GM21381 (cell line): ENCODE measurements around the gene TBX4.

ENCODE experiments used
- ATAC-seq: cut with Tn5 transposase; IDR thresholded peaks from one replicate; pipeline ENCODE4 v1.9.1; 2021; ENCODE audit warnings: mild to moderate bottlenecking, moderate library complexity; ENCODE audit not compliant: unreplicated experiment

TBX4 gene

GRCh38 chr17:61412860-61413660 is 39.2 kb upstream of the TBX4 start:
- no peak for ATAC-seq

GRCh38 chr17:61413661-61414126 is 38.5 kb upstream of the TBX4 start:
- ATAC-seq: no peak

- ATAC-seq: no peak
Measured at GRCh38 chr17:61414141-61414935, 37.9 kb upstream of the TBX4 start.

GRCh38 chr17:61414936-61415251 is 37.3 kb upstream of the TBX4 start:
- no peak for ATAC-seq

- ATAC-seq: no peak
Measured at GRCh38 chr17:61415374-61416210, 36.6 kb upstream of the TBX4 start.

- no peak for ATAC-seq
Measured at GRCh38 chr17:61416211-61416539, 36.0 kb upstream of the TBX4 start.

- no peak for ATAC-seq
Measured at GRCh38 chr17:61416540-61417363, 35.5 kb upstream of the TBX4 start.

- ATAC-seq: no peak
Measured at GRCh38 chr17:61418449-61418848, 33.8 kb upstream of the TBX4 start.

- no peak for ATAC-seq
Measured at GRCh38 chr17:61419496-61420046, 32.7 kb upstream of the TBX4 start.

- ATAC-seq: no peak
Measured at GRCh38 chr17:61420052-61420451, 32.2 kb upstream of the TBX4 start.

GRCh38 chr17:61420745-61421398 is 31.4 kb upstream of the TBX4 start:
- ATAC-seq: no peak

- ATAC-seq: no peak
Measured at GRCh38 chr17:61421460-61421859, 30.8 kb upstream of the TBX4 start.

GRCh38 chr17:61422116-61422799 is 30.0 kb upstream of the TBX4 start:
- no peak for ATAC-seq

GRCh38 chr17:61422869-61423268 is 29.4 kb upstream of the TBX4 start:
- ATAC-seq: no peak

- ATAC-seq: no peak
Measured at GRCh38 chr17:61423967-61424649, 28.1 kb upstream of the TBX4 start.

- no peak for ATAC-seq
Measured at GRCh38 chr17:61425682-61426481, 26.3 kb upstream of the TBX4 start.

GRCh38 chr17:61426482-61427304 is 25.5 kb upstream of the TBX4 start:
- ATAC-seq: no peak
